Measurements from ENCODE around the gene ZNF511. TPM values are rescaled to one million over a fixed set of nuclear protein-coding genes. Genes with fewer than 3 reads are reported as not detected.

Gene ZNF511
- total RNA-seq, 1 experiment from 2014 or later = 49.0 TPM

- Histone ChIP-seq H3K4me2 (ENCODE audit: low read length) (no peak overlapping the region), H3K4me1 (ENCODE audit: control insufficient read depth in 1 of 2, insufficient read depth in 2 of 2, low read length in 2 of 2) (peaks cover 3 to 20% of the 10 kb centered on the region in 2 experiments), H3K27me3 (ENCODE audit: insufficient read depth, low read length) (no peaks in the 10 kb centered on the region), H3K36me3 (ENCODE audit: control insufficient read depth in 1 of 2, insufficient read depth in 2 of 2, low read length in 2 of 2) (no peaks in the 10 kb centered on the region), H3K9me2 (ENCODE audit: insufficient read depth) (no peaks in the 10 kb centered on the region), H3K79me2 (ENCODE audit: insufficient read depth, low read length) (no peaks in the 10 kb centered on the region), H4K20me1 (ENCODE audit: insufficient read depth) (no peaks in the 10 kb centered on the region), H3K27ac (ENCODE audit: low read depth, low read length) (no peak overlapping the region), H3K9me3 (ENCODE audit: control insufficient read depth in 1 of 2, insufficient read depth in 1 of 2, low read depth in 1 of 2, low read length in 2 of 2) (no peaks in the 10 kb centered on the region), H3K9ac (ENCODE audit: low read length) (no peak overlapping the region), H2AFZ (ENCODE audit: low read depth, low read length, poor library complexity, severe bottlenecking) (no peak overlapping the region), H3K4me3 (replicated peaks in 1 of 2; ENCODE audit: low read depth in 1 of 2, low read length in 2 of 2) (no peak overlapping the region)
- ChIA-PET RAD21 (ENCODE audit: low non-redundant PET in 1 of 2, low total read pairs in 2 of 2, uncharacterized antibody in 2 of 2, unreplicated experiment in 2 of 2) (no interaction called here), CTCF (no interaction called here), POLR2A (no interaction called here)
- BruUV-seq (replicated peaks) = no TSS peak
- intact Hi-C loops (cut with micrococcal nuclease) = no loop called here
- TF ChIP-seq YY1 (IDR thresholded peaks at IDR 0.05; ENCODE audit: extremely low read depth, insufficient replicate concordance, low read depth, low read length) (no peak), MAX (IDR thresholded peaks at IDR 0.05) (no peak), ATF3 (IDR thresholded peaks at IDR 0.05) (no peak), ELF1 (IDR thresholded peaks at IDR 0.05; ENCODE audit: borderline replicate concordance, low read depth) (no peak), POLR2AphosphoS5 (IDR thresholded peaks at IDR 0.05; ENCODE audit: low read depth, low read length) (no peak), CEBPB (IDR thresholded peaks at IDR 0.05; ENCODE audit: low read depth) (no peak), TCF7L2 (IDR thresholded peaks at IDR 0.05; ENCODE audit: borderline replicate concordance, extremely low read depth, insufficient read depth, insufficient read length) (no peak), POLR2A (IDR thresholded peaks at IDR 0.05; ENCODE audit: borderline replicate concordance, extremely low read depth, insufficient read depth, insufficient read length) (no peak), JUND (IDR thresholded peaks at IDR 0.05) (no peak)
- DNase-seq (ENCODE audit: low read depth, low spot score) = no peak
- no peak for ATAC-seq
Observed at GRCh38 chr10:133326745-133327650, 18.3 kb downstream of the ZNF511 start.

Measured in HCT116 (cell line).